PFSK-1 (cell line): ENCODE results near the gene SCARF1.

ENCODE experiments used
- FOXP2 ChIP-seq: optimal IDR thresholded peaks from 2 replicates; pipeline ENCODE3; 2011; ENCODE audit warnings: borderline replicate concordance, control low read depth, inconsistent platforms; ENCODE audit not compliant: insufficient read depth; ENCODE audit errors: extremely low read length, extremely low read depth
- POLR2AphosphoS5 ChIP-seq: IDR thresholded peaks from 2 replicates; pipeline ENCODE4 v1.6.1; 2012; ENCODE audit warnings: low read depth, mild to moderate bottlenecking, control low read depth, low read length, moderate library complexity
- SIN3A ChIP-seq: IDR thresholded peaks from 2 replicates; pipeline ENCODE4 v1.6.1; 2012; ENCODE audit warnings: mild to moderate bottlenecking, low read length, moderate library complexity, borderline replicate concordance; ENCODE audit not compliant: insufficient read depth
- TAF1 ChIP-seq: IDR thresholded peaks from 2 replicates; pipeline ENCODE4 v1.6.1; 2012; ENCODE audit warnings: low read length, control low read depth, borderline replicate concordance; ENCODE audit not compliant: insufficient read depth
- TF ChIP-seq, protein P1 (sequence below), 2 experiments: IDR thresholded peaks; 2 replicates each; pipeline versions ENCODE4 v1.6.1 to v1.8.0; 2011 to 2012; ENCODE audit warnings: low read depth in 2 of 2, low read length in 2 of 2, control low read depth in 1 of 2, inconsistent platforms in 1 of 2, mild to moderate bottlenecking in 1 of 2, moderate library complexity in 1 of 2; ENCODE audit not compliant: insufficient read depth in 1 of 2

The SCARF1 gene

DNA sequence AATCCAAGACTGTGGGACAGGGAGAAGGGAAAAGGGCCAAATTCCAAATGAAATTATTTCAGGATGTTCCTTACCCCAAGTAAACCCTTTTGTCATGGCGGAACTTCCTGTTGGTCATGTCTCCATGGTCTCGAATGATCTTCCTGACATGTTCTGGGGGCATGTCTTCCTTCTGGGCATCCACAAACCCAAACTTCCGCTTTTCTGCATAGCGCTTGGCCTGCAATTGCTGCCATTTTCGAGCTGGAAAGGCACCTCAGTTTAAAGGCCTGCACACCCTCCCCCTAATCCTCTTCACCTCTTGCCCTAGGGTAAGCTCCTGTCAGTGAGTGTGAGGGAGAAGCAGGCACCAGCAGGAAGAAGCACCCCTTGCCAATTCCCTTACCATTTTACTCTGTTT lies 37.9 kb upstream of the SCARF1 start:
- TF ChIP-seq FOXP2 (no peak), SIN3A (no peak), POLR2AphosphoS5 (no peak), TAF1 (no peak)
- TF ChIP-seq, protein P1, sequence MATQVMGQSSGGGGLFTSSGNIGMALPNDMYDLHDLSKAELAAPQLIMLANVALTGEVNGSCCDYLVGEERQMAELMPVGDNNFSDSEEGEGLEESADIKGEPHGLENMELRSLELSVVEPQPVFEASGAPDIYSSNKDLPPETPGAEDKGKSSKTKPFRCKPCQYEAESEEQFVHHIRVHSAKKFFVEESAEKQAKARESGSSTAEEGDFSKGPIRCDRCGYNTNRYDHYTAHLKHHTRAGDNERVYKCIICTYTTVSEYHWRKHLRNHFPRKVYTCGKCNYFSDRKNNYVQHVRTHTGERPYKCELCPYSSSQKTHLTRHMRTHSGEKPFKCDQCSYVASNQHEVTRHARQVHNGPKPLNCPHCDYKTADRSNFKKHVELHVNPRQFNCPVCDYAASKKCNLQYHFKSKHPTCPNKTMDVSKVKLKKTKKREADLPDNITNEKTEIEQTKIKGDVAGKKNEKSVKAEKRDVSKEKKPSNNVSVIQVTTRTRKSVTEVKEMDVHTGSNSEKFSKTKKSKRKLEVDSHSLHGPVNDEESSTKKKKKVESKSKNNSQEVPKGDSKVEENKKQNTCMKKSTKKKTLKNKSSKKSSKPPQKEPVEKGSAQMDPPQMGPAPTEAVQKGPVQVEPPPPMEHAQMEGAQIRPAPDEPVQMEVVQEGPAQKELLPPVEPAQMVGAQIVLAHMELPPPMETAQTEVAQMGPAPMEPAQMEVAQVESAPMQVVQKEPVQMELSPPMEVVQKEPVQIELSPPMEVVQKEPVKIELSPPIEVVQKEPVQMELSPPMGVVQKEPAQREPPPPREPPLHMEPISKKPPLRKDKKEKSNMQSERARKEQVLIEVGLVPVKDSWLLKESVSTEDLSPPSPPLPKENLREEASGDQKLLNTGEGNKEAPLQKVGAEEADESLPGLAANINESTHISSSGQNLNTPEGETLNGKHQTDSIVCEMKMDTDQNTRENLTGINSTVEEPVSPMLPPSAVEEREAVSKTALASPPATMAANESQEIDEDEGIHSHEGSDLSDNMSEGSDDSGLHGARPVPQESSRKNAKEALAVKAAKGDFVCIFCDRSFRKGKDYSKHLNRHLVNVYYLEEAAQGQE (IDR thresholded peaks at IDR 0.05; ENCODE audit: insufficient read depth in 1 of 2, low read depth in 2 of 2, low read length in 2 of 2), result no peak

DNA sequence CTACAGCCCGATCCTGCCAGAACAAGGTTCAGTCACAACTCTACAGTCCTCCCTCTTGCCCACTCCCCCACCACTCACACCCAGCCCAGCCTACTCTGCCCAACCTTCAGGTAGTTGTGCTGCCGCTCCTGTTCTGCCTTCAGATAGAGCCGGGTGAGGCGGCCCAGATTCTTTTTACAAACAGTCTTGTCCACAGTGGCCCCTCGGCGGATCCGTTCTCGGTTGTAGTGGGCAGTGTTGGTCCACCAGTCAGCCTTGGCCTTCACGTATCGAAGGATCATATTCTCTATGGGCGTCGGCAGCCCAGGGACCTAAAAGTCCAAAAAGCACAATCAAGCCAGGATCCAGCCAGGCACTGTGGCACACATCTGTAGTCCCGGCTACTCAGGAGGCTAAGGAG lies 30.9 kb upstream of the SCARF1 start:
- TF ChIP-seq TAF1 (no peak), SIN3A (no peak), POLR2AphosphoS5 (no peak), FOXP2 (no peak)
- TF ChIP-seq, protein P1 (IDR thresholded peaks at IDR 0.05; ENCODE audit: insufficient read depth in 1 of 2, low read depth in 2 of 2, low read length in 2 of 2), result no peak

DNA sequence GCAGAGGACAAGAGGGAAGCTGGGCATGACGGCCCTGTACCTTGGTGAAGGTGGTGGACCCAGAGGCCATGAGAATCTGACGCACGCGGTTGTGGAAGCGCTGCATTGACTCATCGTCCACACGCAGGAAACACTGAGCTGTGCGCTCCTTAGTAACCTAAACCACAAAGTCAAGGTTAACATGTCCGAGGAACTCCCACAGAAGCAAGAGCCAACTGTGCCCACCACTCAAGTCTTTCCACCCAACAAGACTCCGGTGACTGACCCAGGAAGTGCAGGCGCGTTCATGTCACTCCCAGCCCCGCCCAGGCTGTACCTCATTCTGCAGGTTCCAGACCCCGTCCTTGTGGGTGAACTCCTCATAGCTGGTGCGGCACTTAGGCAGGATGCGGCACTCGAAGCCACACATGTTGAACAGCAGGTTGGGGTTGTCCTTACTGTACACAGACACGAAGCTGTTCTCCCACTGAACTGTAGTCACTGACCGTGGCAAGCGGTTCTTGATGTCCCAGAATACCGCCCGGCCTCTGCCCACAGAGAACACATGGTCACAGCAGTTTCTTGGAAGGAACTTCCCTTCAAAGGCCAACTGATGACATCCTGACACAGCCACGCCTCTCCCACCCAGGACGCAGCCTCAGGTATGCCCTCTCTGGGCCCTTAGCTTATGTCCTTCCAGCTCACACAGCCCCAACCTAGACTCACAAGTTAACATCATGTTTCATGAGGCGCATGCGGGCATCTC lies 27.7 kb upstream of the SCARF1 start:
- TF ChIP-seq FOXP2, result no peak
- TF ChIP-seq TAF1, result no peak
- no peak for TF ChIP-seq SIN3A
- TF ChIP-seq, protein P1 (IDR thresholded peaks at IDR 0.05; ENCODE audit: insufficient read depth in 1 of 2, low read depth in 2 of 2, low read length in 2 of 2), result no peak
- TF ChIP-seq POLR2AphosphoS5, result no peak

DNA sequence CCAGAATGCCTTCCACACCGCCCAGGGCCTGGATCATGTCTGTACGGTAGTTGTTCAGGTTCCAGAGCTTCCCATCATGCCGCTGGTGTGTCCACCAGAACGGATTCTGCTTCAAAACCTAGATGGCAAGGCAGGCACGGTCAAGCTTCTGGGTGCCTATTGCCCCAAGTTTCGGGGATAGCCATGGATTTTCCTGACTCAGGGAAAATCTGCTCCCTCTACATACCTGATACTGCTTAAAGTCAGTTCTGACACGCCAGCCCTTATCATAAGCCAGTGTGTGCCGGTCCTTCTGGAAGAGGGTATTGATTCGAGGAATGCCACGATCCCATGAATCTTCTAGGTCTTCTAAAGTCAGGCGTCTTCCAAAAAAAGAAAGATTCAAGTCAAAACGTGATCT lies 15.5 kb upstream of the SCARF1 start:
- TF ChIP-seq TAF1 (no peak), SIN3A (no peak), POLR2AphosphoS5 (no peak), FOXP2 (no peak)
- TF ChIP-seq, protein P1 (IDR thresholded peaks at IDR 0.05; ENCODE audit: insufficient read depth in 1 of 2, low read depth in 2 of 2, low read length in 2 of 2), result no peak

DNA sequence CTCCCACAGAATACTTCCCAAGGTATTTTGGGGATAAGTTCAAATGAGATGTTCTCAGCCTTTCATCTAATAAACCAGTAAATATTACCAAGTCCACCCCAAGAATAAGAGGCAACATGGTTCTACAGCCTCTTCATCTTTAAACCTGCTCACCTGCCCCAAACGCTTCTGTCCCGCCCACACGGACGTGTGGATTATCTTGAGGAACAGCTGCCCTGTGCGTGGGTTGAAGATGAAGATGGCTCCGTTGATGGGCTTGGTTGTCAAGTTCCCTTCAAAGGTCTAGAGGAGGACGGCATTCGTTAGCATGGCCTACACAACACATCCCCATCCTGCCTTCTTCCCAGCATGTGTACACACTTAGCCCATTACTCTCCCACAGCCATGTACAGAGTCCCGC lies 12.6 kb upstream of the SCARF1 start:
- TF ChIP-seq SIN3A, result no peak
- TF ChIP-seq POLR2AphosphoS5, result no peak
- no peak for TF ChIP-seq TAF1
- TF ChIP-seq FOXP2, result no peak
- TF ChIP-seq, protein P1 (IDR thresholded peaks at IDR 0.05; ENCODE audit: insufficient read depth in 1 of 2, low read depth in 2 of 2, low read length in 2 of 2), result no peak
